Vagina (tissue), 2 donors: Measurements from ENCODE around the gene TPPP.

Experiments used
- POLR2AphosphoS5 ChIP-seq, 2 donors: sonication (generic); formaldehyde crosslinking; IDR thresholded peaks; one replicate each; pipeline ENCODE4 v1.9.0; 2017; ENCODE audit warnings: antibody characterized with exemption in 2 of 2, mild to moderate bottlenecking in 2 of 2, low read depth in 1 of 2; ENCODE audit not compliant: insufficient read depth in 1 of 2
- TF ChIP-seq, protein P1 (sequence below), 3 experiments: fragments of 450-650 bp in 2 of 3; fragments of 200-600 bp in 1 of 3; sonication (generic) in 1 of 3; IDR thresholded peaks; one replicate each; pipeline ENCODE4 v1.5.1; 2017 to 2019; ENCODE audit warnings: antibody characterized with exemption in 3 of 3, mild to moderate bottlenecking in 2 of 3, moderate library complexity in 2 of 3

DNA sequence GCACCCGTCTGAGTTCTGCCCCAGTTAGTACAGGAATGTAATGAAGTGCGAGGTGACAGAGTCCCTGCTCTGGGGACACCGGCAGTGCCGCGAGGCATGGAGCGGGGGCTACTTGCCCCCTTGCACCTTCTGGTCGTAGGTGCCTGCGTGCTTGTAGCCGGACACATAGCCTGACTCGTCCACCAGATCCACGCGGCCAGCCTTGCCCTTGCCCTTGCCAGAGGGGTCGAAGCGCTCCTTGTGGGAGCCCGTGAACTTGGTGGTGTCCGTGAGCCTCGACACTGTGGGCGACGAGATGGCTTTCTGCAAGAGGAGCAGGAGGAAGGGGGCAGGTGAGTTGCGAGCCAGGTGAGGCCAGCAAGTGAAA lies 28.2 kb downstream of the TPPP start:
- TF ChIP-seq, protein P1, sequence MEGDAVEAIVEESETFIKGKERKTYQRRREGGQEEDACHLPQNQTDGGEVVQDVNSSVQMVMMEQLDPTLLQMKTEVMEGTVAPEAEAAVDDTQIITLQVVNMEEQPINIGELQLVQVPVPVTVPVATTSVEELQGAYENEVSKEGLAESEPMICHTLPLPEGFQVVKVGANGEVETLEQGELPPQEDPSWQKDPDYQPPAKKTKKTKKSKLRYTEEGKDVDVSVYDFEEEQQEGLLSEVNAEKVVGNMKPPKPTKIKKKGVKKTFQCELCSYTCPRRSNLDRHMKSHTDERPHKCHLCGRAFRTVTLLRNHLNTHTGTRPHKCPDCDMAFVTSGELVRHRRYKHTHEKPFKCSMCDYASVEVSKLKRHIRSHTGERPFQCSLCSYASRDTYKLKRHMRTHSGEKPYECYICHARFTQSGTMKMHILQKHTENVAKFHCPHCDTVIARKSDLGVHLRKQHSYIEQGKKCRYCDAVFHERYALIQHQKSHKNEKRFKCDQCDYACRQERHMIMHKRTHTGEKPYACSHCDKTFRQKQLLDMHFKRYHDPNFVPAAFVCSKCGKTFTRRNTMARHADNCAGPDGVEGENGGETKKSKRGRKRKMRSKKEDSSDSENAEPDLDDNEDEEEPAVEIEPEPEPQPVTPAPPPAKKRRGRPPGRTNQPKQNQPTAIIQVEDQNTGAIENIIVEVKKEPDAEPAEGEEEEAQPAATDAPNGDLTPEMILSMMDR (IDR thresholded peaks at IDR 0.05), result no peak
- TF ChIP-seq POLR2AphosphoS5 (IDR thresholded peaks at IDR 0.05; ENCODE audit: insufficient read depth in 1 of 2, low read depth in 1 of 2), result no peak
